ENCODE data around the gene LRRC61.

Gene LRRC61

DNA sequence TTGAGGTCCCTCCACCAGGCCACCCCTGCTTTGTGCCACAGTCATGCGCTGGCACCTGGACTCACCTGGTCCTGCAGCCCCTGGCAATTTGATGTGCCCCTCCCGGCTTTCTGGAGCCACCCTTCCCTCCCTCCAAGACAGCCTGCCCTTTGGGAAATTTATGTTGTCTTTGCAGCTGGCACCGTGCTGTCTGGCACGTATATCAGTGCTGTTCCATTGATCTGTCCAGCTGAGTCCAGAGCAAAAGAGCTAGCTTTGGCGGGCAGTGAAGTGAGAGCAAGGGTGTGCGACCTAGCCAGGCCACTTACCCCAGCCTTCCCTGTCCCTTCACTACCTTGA, 12.6 kb downstream of the LRRC61 start:
- DNase-seq, result no peak
- peaks cover under 1% of the 10 kb centered on the region for H3K79me2 ChIP-seq (ENCODE audit: control insufficient read depth, insufficient read depth, low read length, poor library complexity)
- H4K91ac ChIP-seq (ENCODE audit: low read depth, low read length), result no peak overlapping the region
- no peak overlapping the region for H3K18ac ChIP-seq (ENCODE audit: low read length)
- no CpG with 5 or more reads among the region's 6 CpGs for WGBS (ENCODE audit: extremely low coverage, insufficient coverage, insufficient read length)
- H2AK5ac ChIP-seq (ENCODE audit: low read length), result no peak overlapping the region
- no peak overlapping the region for H3K23ac ChIP-seq (ENCODE audit: low read length)
- H3K14ac ChIP-seq (ENCODE audit: low read length), result no peak overlapping the region
- no peak overlapping the region for H3K27ac ChIP-seq (ENCODE audit: low read depth, low read length)
- peaks cover 7 to 11% of the 10 kb centered on the region in 2 experiments for H3K4me1 ChIP-seq (ENCODE audit: control insufficient read depth in 1 of 2, insufficient read depth in 2 of 2, low read length in 2 of 2)
- H3K9ac ChIP-seq (ENCODE audit: low read length), result no peak overlapping the region
- no peak overlapping the region for H2BK5ac ChIP-seq (ENCODE audit: low read depth, low read length, poor library complexity)
- H3K9me3 ChIP-seq (ENCODE audit: insufficient read depth, low read depth, low read length), result no peaks in the 10 kb centered on the region
- H3K79me1 ChIP-seq (ENCODE audit: low read length), result peaks cover 3% of the 10 kb centered on the region
- H3K4ac ChIP-seq (ENCODE audit: low read depth, low read length), result no peak overlapping the region
- no peak overlapping the region for H2AFZ ChIP-seq (ENCODE audit: insufficient read depth, low read length, poor library complexity)
- no peak overlapping the region for H2BK12ac ChIP-seq (ENCODE audit: low read length)
- H3K4me3 ChIP-seq (ENCODE audit: low read depth, low read length), result no peak overlapping the region
- H4K8ac ChIP-seq (ENCODE audit: low read depth, low read length), result no peak overlapping the region
- peaks cover 3 to 19% of the 10 kb centered on the region in 2 experiments for H3K36me3 ChIP-seq (ENCODE audit: control insufficient read depth in 1 of 2, insufficient read depth in 2 of 2, low read length in 2 of 2)
- no peak overlapping the region for H2BK120ac ChIP-seq (ENCODE audit: insufficient read depth, low read length, poor library complexity)
- no peak overlapping the region for H4K12ac ChIP-seq (ENCODE audit: low read depth, low read length)
- H3K4me2 ChIP-seq (ENCODE audit: low read length), result no peak overlapping the region
- no peaks in the 10 kb centered on the region for H3K27me3 ChIP-seq (ENCODE audit: insufficient read depth, low read length)

DNA sequence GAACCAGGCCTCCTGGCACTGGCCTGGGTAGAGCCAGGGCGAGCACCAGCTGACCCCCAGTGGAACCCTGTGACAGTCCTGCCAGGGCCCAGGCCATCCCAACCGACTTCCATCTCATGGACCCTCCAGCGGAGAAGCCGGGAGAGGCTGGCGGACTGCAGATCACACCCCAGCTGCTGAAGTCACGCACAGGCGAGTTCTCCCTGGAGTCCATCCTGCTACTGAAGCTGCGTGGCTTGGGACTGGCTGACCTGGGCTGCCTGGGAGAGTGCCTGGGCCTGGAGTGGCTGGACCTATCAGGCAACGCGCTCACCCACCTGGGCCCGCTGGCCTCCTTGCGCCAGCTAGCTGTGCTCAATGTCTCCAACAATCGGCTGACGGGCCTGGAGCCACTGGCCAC, 13.6 kb downstream of the LRRC61 start:
- Histone ChIP-seq H3K4me3 (ENCODE audit: low read depth, low read length) (no peak overlapping the region), H2AFZ (ENCODE audit: insufficient read depth, low read length, poor library complexity) (no peak overlapping the region), H3K14ac (ENCODE audit: low read length) (no peak overlapping the region), H2AK5ac (ENCODE audit: low read length) (no peak overlapping the region), H3K36me3 (ENCODE audit: control insufficient read depth in 1 of 2, insufficient read depth in 2 of 2, low read length in 2 of 2) (peaks cover 3 to 19% of the 10 kb centered on the region in 2 experiments), H3K4me2 (ENCODE audit: low read length) (no peak overlapping the region), H3K79me1 (ENCODE audit: low read length) (peaks cover 10% of the 10 kb centered on the region), H4K91ac (ENCODE audit: low read depth, low read length) (no peak overlapping the region), H4K12ac (ENCODE audit: low read depth, low read length) (no peak overlapping the region), H3K18ac (ENCODE audit: low read length) (no peak overlapping the region), H3K27ac (ENCODE audit: low read depth, low read length) (no peak overlapping the region), H3K27me3 (ENCODE audit: insufficient read depth, low read length) (no peaks in the 10 kb centered on the region), H3K4ac (ENCODE audit: low read depth, low read length) (no peak overlapping the region), H2BK12ac (ENCODE audit: low read length) (no peak overlapping the region), H3K4me1 (ENCODE audit: control insufficient read depth in 1 of 2, insufficient read depth in 2 of 2, low read length in 2 of 2) (peaks cover 14 to 17% of the 10 kb centered on the region in 2 experiments), H3K9ac (ENCODE audit: low read length) (no peak overlapping the region), H2BK5ac (ENCODE audit: low read depth, low read length, poor library complexity) (no peak overlapping the region), H4K8ac (ENCODE audit: low read depth, low read length) (no peak overlapping the region), H3K23ac (ENCODE audit: low read length) (no peak overlapping the region), H3K9me3 (ENCODE audit: insufficient read depth, low read depth, low read length) (no peaks in the 10 kb centered on the region), H2BK120ac (ENCODE audit: insufficient read depth, low read length, poor library complexity) (no peak overlapping the region), H3K79me2 (ENCODE audit: control insufficient read depth, insufficient read depth, low read length, poor library complexity) (peaks cover 7% of the 10 kb centered on the region)
- no peak for DNase-seq
- WGBS (ENCODE audit: extremely low coverage, insufficient coverage, insufficient read length), result no CpG with 5 or more reads among the region's 14 CpGs

DNA sequence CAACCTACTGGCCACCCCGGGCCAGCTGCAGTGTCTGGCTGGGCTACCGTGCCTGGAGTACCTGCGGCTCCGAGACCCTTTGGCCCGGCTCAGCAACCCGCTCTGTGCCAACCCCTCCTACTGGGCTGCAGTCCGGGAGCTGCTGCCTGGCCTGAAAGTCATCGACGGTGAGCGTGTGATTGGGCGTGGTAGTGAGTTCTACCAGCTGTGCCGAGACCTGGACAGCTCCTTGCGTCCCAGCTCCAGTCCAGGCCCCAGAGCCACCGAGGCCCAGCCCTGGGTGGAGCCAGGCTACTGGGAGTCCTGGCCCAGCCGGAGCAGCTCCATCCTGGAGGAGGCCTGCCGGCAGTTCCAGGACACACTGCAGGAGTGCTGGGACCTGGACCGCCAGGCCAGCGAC, 14.0 kb downstream of the LRRC61 start:
- H4K8ac ChIP-seq (ENCODE audit: low read depth, low read length), result no peak overlapping the region
- H3K18ac ChIP-seq (ENCODE audit: low read length), result no peak overlapping the region
- peaks cover 14 to 17% of the 10 kb centered on the region in 2 experiments for H3K4me1 ChIP-seq (ENCODE audit: control insufficient read depth in 1 of 2, insufficient read depth in 2 of 2, low read length in 2 of 2)
- peaks cover 7% of the 10 kb centered on the region for H3K79me2 ChIP-seq (ENCODE audit: control insufficient read depth, insufficient read depth, low read length, poor library complexity)
- H3K4me2 ChIP-seq (ENCODE audit: low read length), result no peak overlapping the region
- no peak overlapping the region for H3K4me3 ChIP-seq (ENCODE audit: low read depth, low read length)
- no peak overlapping the region for H2AFZ ChIP-seq (ENCODE audit: insufficient read depth, low read length, poor library complexity)
- H3K9me3 ChIP-seq (ENCODE audit: insufficient read depth, low read depth, low read length), result no peaks in the 10 kb centered on the region
- no peaks in the 10 kb centered on the region for H3K27me3 ChIP-seq (ENCODE audit: insufficient read depth, low read length)
- peaks cover 3 to 19% of the 10 kb centered on the region in 2 experiments for H3K36me3 ChIP-seq (ENCODE audit: control insufficient read depth in 1 of 2, insufficient read depth in 2 of 2, low read length in 2 of 2)
- no peak overlapping the region for H2BK5ac ChIP-seq (ENCODE audit: low read depth, low read length, poor library complexity)
- H2BK120ac ChIP-seq (ENCODE audit: insufficient read depth, low read length, poor library complexity), result no peak overlapping the region
- H2AK5ac ChIP-seq (ENCODE audit: low read length), result no peak overlapping the region
- H3K9ac ChIP-seq (ENCODE audit: low read length), result no peak overlapping the region
- peaks cover 10% of the 10 kb centered on the region for H3K79me1 ChIP-seq (ENCODE audit: low read length)
- H3K4ac ChIP-seq (ENCODE audit: low read depth, low read length), result no peak overlapping the region
- DNase-seq, result no peak
- H3K14ac ChIP-seq (ENCODE audit: low read length), result no peak overlapping the region
- H2BK12ac ChIP-seq (ENCODE audit: low read length), result no peak overlapping the region
- H4K12ac ChIP-seq (ENCODE audit: low read depth, low read length), result no peak overlapping the region
- no peak overlapping the region for H3K23ac ChIP-seq (ENCODE audit: low read length)
- H3K27ac ChIP-seq (ENCODE audit: low read depth, low read length), result no peak overlapping the region
- no peak overlapping the region for H4K91ac ChIP-seq (ENCODE audit: low read depth, low read length)
- no CpG with 5 or more reads among the region's 18 CpGs for WGBS (ENCODE audit: extremely low coverage, insufficient coverage, insufficient read length)

DNA sequence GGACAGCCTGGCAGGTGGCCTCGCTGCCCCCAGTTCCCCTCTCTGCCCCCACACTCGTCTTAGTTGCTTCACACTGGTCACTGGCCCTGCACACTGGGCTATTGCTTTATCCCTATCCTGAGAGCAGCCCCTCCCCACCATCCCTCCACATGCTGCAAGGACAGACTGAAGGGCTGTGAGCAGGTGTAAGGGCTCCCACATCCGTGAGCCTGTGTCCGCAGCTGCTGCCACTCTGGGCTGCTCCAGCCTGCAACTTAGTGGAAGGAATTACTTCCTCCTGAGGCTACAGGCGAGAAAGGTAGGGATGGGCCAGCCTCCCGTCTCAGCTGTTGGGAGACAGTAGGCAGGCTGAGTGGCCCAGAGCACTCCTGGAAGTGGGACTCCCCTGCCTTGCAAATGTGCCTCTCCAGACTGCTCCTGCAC, 14.5 kb downstream of the LRRC61 start:
- Histone ChIP-seq H2AFZ (ENCODE audit: insufficient read depth, low read length, poor library complexity) (no peak overlapping the region), H3K9me3 (ENCODE audit: insufficient read depth, low read depth, low read length) (no peaks in the 10 kb centered on the region), H4K12ac (ENCODE audit: low read depth, low read length) (no peak overlapping the region), H3K79me2 (ENCODE audit: control insufficient read depth, insufficient read depth, low read length, poor library complexity) (peaks cover 7% of the 10 kb centered on the region), H2BK12ac (ENCODE audit: low read length) (no peak overlapping the region), H3K18ac (ENCODE audit: low read length) (no peak overlapping the region), H4K8ac (ENCODE audit: low read depth, low read length) (no peak overlapping the region), H3K4me1 (ENCODE audit: control insufficient read depth in 1 of 2, insufficient read depth in 2 of 2, low read length in 2 of 2) (peaks cover 14 to 17% of the 10 kb centered on the region in 2 experiments), H4K91ac (ENCODE audit: low read depth, low read length) (no peak overlapping the region), H3K23ac (ENCODE audit: low read length) (no peak overlapping the region), H3K27me3 (ENCODE audit: insufficient read depth, low read length) (no peaks in the 10 kb centered on the region), H3K4ac (ENCODE audit: low read depth, low read length) (no peak overlapping the region), H2BK120ac (ENCODE audit: insufficient read depth, low read length, poor library complexity) (no peak overlapping the region), H3K4me3 (ENCODE audit: low read depth, low read length) (no peak overlapping the region), H3K14ac (ENCODE audit: low read length) (no peak overlapping the region), H3K9ac (ENCODE audit: low read length) (no peak overlapping the region), H3K27ac (ENCODE audit: low read depth, low read length) (no peak overlapping the region), H3K36me3 (ENCODE audit: control insufficient read depth in 1 of 2, insufficient read depth in 2 of 2, low read length in 2 of 2) (peaks cover 3 to 19% of the 10 kb centered on the region in 2 experiments), H2AK5ac (ENCODE audit: low read length) (no peak overlapping the region), H3K79me1 (ENCODE audit: low read length) (peaks cover 10% of the 10 kb centered on the region), H3K4me2 (ENCODE audit: low read length) (no peak overlapping the region), H2BK5ac (ENCODE audit: low read depth, low read length, poor library complexity) (no peak overlapping the region)
- no CpG with 5 or more reads among the region's 6 CpGs for WGBS (ENCODE audit: extremely low coverage, insufficient coverage, insufficient read length)
- no peak for DNase-seq

All from trophoblast cell (in vitro differentiated cells and primary cell).